ENCODE results near the gene ARRB1.
"Not testable (repeated sequence)": the region's sequence is repeated elsewhere in the genome, so short reads cannot be mapped to it uniquely, and the experiment has no call there.

DNA sequence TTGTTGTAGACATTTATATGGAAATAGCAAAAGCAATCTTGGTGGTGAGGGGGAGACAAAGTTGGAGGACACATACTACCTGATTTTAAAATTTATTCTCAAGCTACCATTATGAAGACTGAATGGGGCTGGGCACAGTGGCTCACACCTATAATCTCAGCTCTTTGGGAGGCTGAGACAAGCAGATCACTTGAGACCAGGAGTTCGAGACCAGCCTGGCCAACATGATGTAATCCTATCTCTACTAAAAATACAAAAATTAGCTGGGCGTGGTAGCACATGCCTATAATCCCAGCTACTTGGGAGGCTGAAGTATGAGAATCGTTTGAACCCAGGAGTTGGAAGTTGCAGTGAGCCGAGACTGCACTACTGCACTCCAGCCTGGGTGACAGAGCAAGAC lies 10.8 kb upstream of the ARRB1 start:
- TF ChIP-seq POLR2A, EP300 (IDR thresholded peaks at IDR 0.05): not testable (repeated sequence)
- TF ChIP-seq, protein P1, sequence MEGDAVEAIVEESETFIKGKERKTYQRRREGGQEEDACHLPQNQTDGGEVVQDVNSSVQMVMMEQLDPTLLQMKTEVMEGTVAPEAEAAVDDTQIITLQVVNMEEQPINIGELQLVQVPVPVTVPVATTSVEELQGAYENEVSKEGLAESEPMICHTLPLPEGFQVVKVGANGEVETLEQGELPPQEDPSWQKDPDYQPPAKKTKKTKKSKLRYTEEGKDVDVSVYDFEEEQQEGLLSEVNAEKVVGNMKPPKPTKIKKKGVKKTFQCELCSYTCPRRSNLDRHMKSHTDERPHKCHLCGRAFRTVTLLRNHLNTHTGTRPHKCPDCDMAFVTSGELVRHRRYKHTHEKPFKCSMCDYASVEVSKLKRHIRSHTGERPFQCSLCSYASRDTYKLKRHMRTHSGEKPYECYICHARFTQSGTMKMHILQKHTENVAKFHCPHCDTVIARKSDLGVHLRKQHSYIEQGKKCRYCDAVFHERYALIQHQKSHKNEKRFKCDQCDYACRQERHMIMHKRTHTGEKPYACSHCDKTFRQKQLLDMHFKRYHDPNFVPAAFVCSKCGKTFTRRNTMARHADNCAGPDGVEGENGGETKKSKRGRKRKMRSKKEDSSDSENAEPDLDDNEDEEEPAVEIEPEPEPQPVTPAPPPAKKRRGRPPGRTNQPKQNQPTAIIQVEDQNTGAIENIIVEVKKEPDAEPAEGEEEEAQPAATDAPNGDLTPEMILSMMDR (IDR thresholded peaks at IDR 0.05), result not testable (repeated sequence)
